Measurements from ENCODE around the gene GTF2H3.

DNA sequence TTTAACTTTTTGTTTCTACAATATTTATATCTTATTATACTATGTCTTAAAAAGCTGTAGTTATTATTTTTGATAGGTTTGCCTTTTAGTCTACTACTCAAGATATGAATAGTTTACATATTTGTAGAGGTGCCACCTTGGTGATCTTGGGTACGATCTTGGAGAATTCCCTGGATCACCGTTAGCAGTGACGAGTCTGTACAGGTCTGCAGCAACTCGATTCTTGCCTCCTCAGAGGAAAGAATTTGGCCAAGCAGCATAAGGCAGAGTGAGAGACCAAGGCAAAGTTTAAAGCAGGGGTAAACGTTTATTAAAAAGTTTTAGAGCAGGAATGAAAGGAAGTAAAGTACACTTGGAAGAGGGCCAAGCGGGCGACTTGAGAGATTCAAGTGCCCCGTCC is 34.1 kb downstream of the GTF2H3 start:
- TF ChIP-seq ZFP30 (CRISPR knock-in tag; IDR thresholded peaks at IDR 0.05) (no peak), ARNTL (CRISPR knock-in tag; IDR thresholded peaks at IDR 0.05; ENCODE audit: borderline replicate concordance, low read depth) (no peak), ISL1 (CRISPR knock-in tag; IDR thresholded peaks at IDR 0.05) (no peak)

Data from SK-N-SH treated with all-trans-retinoic acid at 6 μM for 48 hours (cell line).